Measurements from ENCODE around the gene KDM8.

- TF ChIP-seq CTCF (conservative IDR thresholded peaks at IDR 0.05; ENCODE audit: low read depth, low read length), result no peak
- TF ChIP-seq EZH2phosphoT487 (IDR thresholded peaks at IDR 0.05; ENCODE audit: borderline replicate concordance, low read length), result no peak
These were observed 37.7 kb downstream of the KDM8 start for GRCh38 chr16:27240948-27241531.
